ENCODE data around the gene TBC1D7. TPM values are rescaled to one million over a fixed set of nuclear protein-coding genes. Genes with fewer than 3 reads are reported as not detected.

The TBC1D7 gene
- total RNA-seq, 2 experiments from 2014 or later = 25.4 to 27.1 TPM

DNA sequence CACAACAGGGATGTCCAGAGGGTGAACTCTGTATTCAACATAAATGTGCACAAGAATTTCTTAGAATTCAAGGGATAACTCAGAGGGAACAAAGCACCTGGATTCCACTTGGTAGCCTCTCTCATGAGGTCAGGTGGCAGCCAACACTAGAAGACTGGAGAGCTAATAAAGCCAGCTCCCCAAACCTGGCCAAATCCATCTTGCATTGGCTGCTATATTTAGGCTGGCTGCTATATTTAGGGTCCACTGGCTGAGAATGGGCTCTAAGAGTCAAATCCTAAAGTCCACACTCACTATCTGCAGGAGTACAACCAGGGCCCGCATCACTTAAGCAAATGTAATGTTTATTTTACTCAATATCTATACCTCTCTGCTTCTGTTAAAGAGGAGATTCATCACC, 20.0 kb downstream of the TBC1D7 start:
- intact Hi-C loops (cut with micrococcal nuclease) = no loop called here
- H3K4me1 Mint-ChIP-seq (ENCODE audit: low read depth) = peaks cover 28% of the 10 kb centered on the region
- DNase-seq = no peak
- no peak overlapping the region for H3K27ac Mint-ChIP-seq
- H3K36me3 Mint-ChIP-seq (ENCODE audit: low read depth) = peaks cover 32% of the 10 kb centered on the region
- H3K27me3 Mint-ChIP-seq (ENCODE audit: low read depth) = no peaks in the 10 kb centered on the region
- no peak overlapping the region for H3K4me3 Mint-ChIP-seq
- peaks cover under 1% of the 10 kb centered on the region for H3K9me3 Mint-ChIP-seq
- CTCF ChIA-PET = interaction anchor here (1.0 kb wide), 1 partner anchor 19 kb away, joined by 3 read pairs; no protein-coding TSS in a partner anchor

DNA sequence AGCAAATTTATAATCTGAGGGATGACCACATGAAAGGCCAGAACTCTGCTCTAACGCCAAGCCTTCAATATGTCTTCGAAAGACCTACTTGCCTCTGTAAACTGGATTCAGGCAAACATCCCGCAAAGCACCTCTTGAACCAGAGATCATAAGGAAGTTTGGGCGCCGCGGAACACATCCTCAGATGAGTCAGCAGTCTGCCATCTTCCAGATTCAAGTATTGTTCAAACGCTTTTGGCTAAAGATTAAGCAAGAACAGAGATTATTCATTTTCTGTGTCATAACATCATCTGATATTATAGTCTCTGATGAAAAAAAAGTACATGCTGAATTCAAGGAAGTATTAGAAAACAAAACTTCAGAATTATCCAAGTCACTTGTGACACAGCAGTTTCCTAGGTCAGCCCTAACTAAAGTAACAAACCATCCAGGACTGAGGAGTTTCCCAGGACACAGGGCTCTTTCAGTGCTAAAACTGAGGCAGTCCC, 20.8 kb downstream of the TBC1D7 start:
- no peak overlapping the region for H3K4me3 Mint-ChIP-seq
- peak overlapping the region; percentile 57 for H3K27ac Mint-ChIP-seq
- H3K4me1 Mint-ChIP-seq (ENCODE audit: low read depth) = peaks cover 35% of the 10 kb centered on the region
- no peak for DNase-seq
- H3K27me3 Mint-ChIP-seq (ENCODE audit: low read depth) = no peaks in the 10 kb centered on the region
- CTCF ChIA-PET = no interaction called here
- peaks cover 4% of the 10 kb centered on the region for H3K9me3 Mint-ChIP-seq
- peaks cover 38% of the 10 kb centered on the region for H3K36me3 Mint-ChIP-seq (ENCODE audit: low read depth)
- intact Hi-C loops (cut with micrococcal nuclease) = no loop called here

DNA sequence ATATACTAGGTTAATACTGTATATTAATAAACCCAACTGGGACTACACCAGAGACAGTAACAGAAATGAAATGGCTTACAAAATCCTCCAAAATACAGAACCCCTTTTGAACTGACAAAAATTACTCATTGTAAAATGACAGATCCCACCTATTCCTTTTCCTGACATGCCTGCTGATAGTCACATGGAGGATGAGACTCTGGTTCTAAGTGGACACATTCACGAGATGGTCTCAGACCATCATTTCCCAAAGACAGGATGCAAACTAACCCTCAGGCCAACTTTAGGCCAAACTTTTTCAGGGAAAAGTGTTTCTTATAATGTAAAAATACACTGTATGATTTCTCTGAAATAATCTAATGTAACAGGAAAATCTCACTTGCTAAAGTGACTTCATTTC, 22.5 kb downstream of the TBC1D7 start:
- Mint-ChIP-seq H3K27ac (no peak overlapping the region), H3K4me3 (no peak overlapping the region)
- DNase-seq = no peak

DNA sequence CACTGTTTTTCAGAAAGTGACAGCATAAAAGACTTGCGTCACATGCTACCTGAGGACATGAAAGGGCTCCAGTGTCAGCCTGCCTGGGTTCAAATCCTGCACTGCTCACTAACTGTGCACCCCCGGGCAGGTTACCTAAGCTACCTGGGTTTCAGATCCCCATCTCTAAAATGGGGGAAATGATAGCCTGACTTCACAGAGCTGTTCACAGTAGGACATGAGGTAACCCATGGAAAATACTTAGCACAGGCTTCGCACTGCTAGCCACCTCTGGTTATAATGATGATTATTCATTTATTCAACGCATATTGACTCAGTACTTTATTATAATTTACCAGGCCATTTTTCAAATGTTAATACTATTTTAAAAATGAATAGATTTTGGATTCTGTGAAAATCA, 23.0 kb downstream of the TBC1D7 start:
- CTCF ChIA-PET = no interaction called here
- Mint-ChIP-seq H3K4me3 (no peak overlapping the region), H3K9me3 (peaks cover 4% of the 10 kb centered on the region), H3K4me1 (ENCODE audit: low read depth) (peaks cover 40% of the 10 kb centered on the region), H3K27ac (no peak overlapping the region), H3K27me3 (ENCODE audit: low read depth) (no peaks in the 10 kb centered on the region), H3K36me3 (ENCODE audit: low read depth) (peaks cover 40% of the 10 kb centered on the region)
- intact Hi-C loops (cut with micrococcal nuclease) = no loop called here
- DNase-seq = no peak

More for the DNA sequence above, 22.5 kb downstream of the TBC1D7 start:
- CTCF ChIA-PET = no interaction called here
- no peaks in the 10 kb centered on the region for H3K27me3 Mint-ChIP-seq (ENCODE audit: low read depth)
- intact Hi-C loops (cut with micrococcal nuclease) = no loop called here
- H3K4me1 Mint-ChIP-seq (ENCODE audit: low read depth) = peaks cover 40% of the 10 kb centered on the region
- H3K36me3 Mint-ChIP-seq (ENCODE audit: low read depth) = peaks cover 40% of the 10 kb centered on the region
- H3K9me3 Mint-ChIP-seq = peaks cover 4% of the 10 kb centered on the region

DNA sequence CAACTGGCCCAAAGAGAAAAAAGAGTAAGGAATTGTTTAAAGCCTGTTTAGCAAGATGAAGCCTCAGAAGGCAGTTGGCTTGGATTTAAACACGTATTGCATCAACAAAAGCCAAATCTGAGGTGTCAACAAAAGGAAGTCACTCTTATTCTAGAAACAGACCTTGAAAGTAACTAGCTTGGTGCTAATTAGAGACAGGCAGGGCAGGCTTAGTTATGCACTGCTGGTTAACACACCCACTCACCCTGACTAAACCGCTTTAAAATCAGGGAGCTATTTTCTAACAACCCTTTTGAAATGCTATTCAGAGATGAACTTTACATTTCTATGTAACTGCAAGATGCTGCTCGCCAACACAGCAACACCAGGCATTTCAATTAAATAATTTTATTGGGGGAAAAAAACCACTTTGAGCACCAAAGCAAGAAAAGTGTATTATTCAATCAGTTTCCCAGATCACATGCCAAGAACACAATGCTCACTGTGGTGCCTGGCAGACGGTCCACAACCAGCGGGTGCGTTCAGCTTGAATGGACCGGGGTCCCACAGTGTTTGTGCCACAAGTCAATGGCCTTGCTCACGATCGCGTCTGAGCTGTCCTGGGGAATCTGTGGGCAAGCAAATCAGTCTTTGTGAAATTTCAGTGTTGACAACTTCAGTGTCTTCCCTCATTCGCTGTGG, 23.6 kb downstream of the TBC1D7 start:
- H3K27ac Mint-ChIP-seq = no peak overlapping the region

DNA sequence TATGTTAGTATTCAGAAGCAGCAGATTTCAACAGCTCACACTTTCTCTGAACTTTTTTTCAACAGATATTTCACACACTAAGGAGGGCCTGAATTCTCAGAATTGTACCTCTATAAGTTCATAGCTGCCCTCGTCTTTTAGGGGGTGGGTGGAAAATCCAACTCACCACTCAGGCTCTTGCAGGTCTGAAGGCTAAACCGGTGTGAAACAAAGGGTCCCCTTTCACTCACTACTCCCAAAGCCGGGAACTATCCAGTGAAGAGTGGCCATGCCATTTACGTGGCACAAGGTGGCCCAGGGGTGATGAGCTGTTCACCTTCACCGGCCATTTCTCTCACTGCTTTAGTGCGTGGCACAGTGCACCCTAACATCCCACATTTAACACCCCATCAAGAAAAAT, 24.2 kb downstream of the TBC1D7 start:
- Mint-ChIP-seq H3K9me3 (peaks cover 4% of the 10 kb centered on the region), H3K27me3 (ENCODE audit: low read depth) (no peaks in the 10 kb centered on the region), H3K4me3 (no peak overlapping the region), H3K36me3 (ENCODE audit: low read depth) (peaks cover 36% of the 10 kb centered on the region), H3K27ac (no peak overlapping the region), H3K4me1 (ENCODE audit: low read depth) (peaks cover 40% of the 10 kb centered on the region)
- CTCF ChIA-PET = no interaction called here
- intact Hi-C loops (cut with micrococcal nuclease) = no loop called here
- no peak for DNase-seq

More for the DNA sequence above, 23.6 kb downstream of the TBC1D7 start:
- Mint-ChIP-seq H3K27me3 (ENCODE audit: low read depth) (no peaks in the 10 kb centered on the region), H3K9me3 (peaks cover 4% of the 10 kb centered on the region), H3K36me3 (ENCODE audit: low read depth) (peaks cover 37% of the 10 kb centered on the region), H3K4me1 (ENCODE audit: low read depth) (peaks cover 40% of the 10 kb centered on the region), H3K4me3 (no peak overlapping the region)
- intact Hi-C loops (cut with micrococcal nuclease) = no loop called here
- no peak for DNase-seq
- CTCF ChIA-PET = no interaction called here

DNA sequence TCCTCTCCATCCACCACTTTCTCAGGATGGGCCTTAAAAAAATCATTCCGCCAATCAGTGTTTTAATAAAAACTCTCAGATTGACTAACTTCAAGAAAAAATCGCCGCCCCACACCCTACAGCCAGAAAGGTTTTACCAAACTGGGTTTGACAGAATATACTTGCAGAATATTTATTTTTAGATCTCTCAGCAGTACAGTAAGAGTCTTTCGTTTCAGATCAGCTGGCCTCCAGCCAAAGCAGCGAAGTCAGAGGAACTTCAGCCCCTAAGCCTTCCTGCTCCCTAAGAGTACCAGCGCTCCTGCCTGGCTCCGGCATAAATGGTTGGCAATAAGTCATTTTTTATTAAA, 24.7 kb downstream of the TBC1D7 start:
- peaks cover 4% of the 10 kb centered on the region for H3K9me3 Mint-ChIP-seq
- H3K4me3 Mint-ChIP-seq = no peak overlapping the region
- no peaks in the 10 kb centered on the region for H3K27me3 Mint-ChIP-seq (ENCODE audit: low read depth)
- peak overlapping the region; percentile 86 for H3K27ac Mint-ChIP-seq
- intact Hi-C loops (cut with micrococcal nuclease) = loop anchor here (1.0 kb wide), 4 partner anchors 25 to 272 kb away; partner anchors contain the start of gene TBC1D7
- CTCF ChIA-PET = no interaction called here
- peak; percentile 54 for DNase-seq
- peaks cover 40% of the 10 kb centered on the region for H3K4me1 Mint-ChIP-seq (ENCODE audit: low read depth)
- H3K36me3 Mint-ChIP-seq (ENCODE audit: low read depth) = peaks cover 36% of the 10 kb centered on the region

GRCh38 chr6:13302751-13303667, 25.3 kb downstream of the TBC1D7 start:
- peaks cover 41% of the 10 kb centered on the region for H3K36me3 Mint-ChIP-seq (ENCODE audit: low read depth)
- intact Hi-C loops (cut with micrococcal nuclease) = loop anchor here (1.0 kb wide), 5 partner anchors 25 to 272 kb away; partner anchors contain the start of gene TBC1D7
- peak overlapping the region; percentile 86 for H3K27ac Mint-ChIP-seq
- peak overlapping the region; percentile 10 for H3K4me3 Mint-ChIP-seq
- DNase-seq = peak; percentile 79
- CTCF ChIA-PET = interaction anchor here (0.9 to 1.0 kb wide), 2 partner anchors 24 to 126 kb away, joined by 3 to 4 read pairs; no protein-coding TSS in a partner anchor
- H3K9me3 Mint-ChIP-seq = peaks cover 4% of the 10 kb centered on the region
- H3K4me1 Mint-ChIP-seq (ENCODE audit: low read depth) = peaks cover 38% of the 10 kb centered on the region
- no peaks in the 10 kb centered on the region for H3K27me3 Mint-ChIP-seq (ENCODE audit: low read depth)

GRCh38 chr6:13302291-13302690, 26.0 kb downstream of the TBC1D7 start:
- Mint-ChIP-seq H3K9me3 (peaks cover 4% of the 10 kb centered on the region), H3K27ac (peak overlapping the region; percentile 86), H3K36me3 (ENCODE audit: low read depth) (peaks cover 38% of the 10 kb centered on the region), H3K27me3 (ENCODE audit: low read depth) (no peaks in the 10 kb centered on the region), H3K4me1 (ENCODE audit: low read depth) (peaks cover 36% of the 10 kb centered on the region), H3K4me3 (no peak overlapping the region)
- CTCF ChIA-PET = interaction anchor here (0.9 to 1.0 kb wide), 2 partner anchors 23 to 126 kb away, joined by 3 to 4 read pairs; no protein-coding TSS in a partner anchor
- no peak for DNase-seq
- intact Hi-C loops (cut with micrococcal nuclease) = loop anchor here (1.0 kb wide), 1 partner anchor 28 kb away; no protein-coding TSS in a partner anchor

DNA sequence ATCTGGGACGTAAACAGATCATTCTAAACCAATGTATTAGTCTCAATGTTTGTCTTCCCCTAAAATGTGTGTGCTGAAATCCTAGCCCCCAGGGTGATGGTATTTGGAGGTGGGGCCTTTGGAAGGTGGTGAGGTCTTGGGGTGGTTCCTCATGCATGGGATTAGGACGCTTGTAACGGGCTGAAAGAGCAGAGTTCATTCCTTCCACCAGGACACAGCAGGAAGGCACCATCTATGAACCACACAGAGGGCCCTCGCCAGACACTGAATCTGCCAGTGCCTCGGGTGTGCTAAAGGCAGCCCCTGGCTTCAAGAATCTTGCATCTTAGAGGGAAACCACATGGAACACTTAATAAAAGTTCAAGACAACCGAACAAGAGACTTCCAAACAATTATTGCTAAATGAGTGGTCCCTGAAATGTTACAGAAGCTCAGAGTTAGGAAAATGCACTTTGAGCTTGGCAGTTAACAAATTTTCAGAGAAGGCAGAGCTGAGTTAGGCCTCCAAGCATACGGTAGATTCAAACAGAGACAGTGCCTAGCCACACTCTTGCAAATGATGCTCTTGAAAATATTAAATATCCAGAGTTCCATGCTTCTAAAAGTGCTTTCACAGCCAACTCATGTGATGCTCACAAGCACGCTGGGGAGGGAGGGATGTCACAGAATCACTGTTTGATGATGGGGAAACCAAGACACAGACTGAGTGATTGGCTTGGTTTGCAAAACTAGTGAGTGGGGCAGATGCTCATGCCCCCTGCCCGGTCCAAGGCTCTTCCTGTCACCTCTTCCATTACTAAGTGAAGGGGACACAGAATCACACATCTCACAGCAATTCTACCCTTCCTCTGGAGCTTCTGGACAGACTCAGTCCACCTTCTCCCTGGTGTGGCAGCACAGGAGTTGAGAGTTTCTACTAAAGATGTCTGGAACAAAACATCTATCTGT, 27.4 kb downstream of the TBC1D7 start:
- Mint-ChIP-seq H3K4me1 (ENCODE audit: low read depth) (peaks cover 29% of the 10 kb centered on the region), H3K36me3 (ENCODE audit: low read depth) (peaks cover 35% of the 10 kb centered on the region), H3K27me3 (ENCODE audit: low read depth) (no peaks in the 10 kb centered on the region), H3K27ac (no peak overlapping the region), H3K4me3 (no peak overlapping the region), H3K9me3 (peaks cover 4% of the 10 kb centered on the region)
- intact Hi-C loops (cut with micrococcal nuclease) = no loop called here
- DNase-seq = no peak
- CTCF ChIA-PET = no interaction called here

- Mint-ChIP-seq H3K27me3 (ENCODE audit: low read depth) (no peaks in the 10 kb centered on the region), H3K9me3 (peaks cover 4% of the 10 kb centered on the region), H3K27ac (no peak overlapping the region), H3K4me1 (ENCODE audit: low read depth) (peaks cover 25% of the 10 kb centered on the region), H3K36me3 (ENCODE audit: low read depth) (peaks cover 35% of the 10 kb centered on the region), H3K4me3 (no peak overlapping the region)
- intact Hi-C loops (cut with micrococcal nuclease) = no loop called here
- CTCF ChIA-PET = interaction anchor here (1.3 kb wide), 1 partner anchor 34 kb away, joined by 3 read pairs; no protein-coding TSS in a partner anchor
- no peak for DNase-seq
These were observed 28.4 kb downstream of the TBC1D7 start for GRCh38 chr6:13299918-13300317.

All from activated naive CD4-positive, alpha-beta T cell treated with anti-CD3 and anti-CD28 coated beads for 36 hours (primary cell).